HT1080 (cell line): ENCODE results near the gene SMTNL2. TPM values are rescaled to one million over a fixed set of nuclear protein-coding genes. Genes with fewer than 3 reads are reported as not detected.
"Not testable (repeated sequence)": the region's sequence is repeated elsewhere in the genome, so short reads cannot be mapped to it uniquely, and the experiment has no call there.

Source experiments
- DNase-seq: peaks from one replicate; pipeline ENCODE4 v3.0.0-alpha.2; 2015; ENCODE audit warnings: low read depth
- total RNA-seq: library from RNA; depleted of rRNA; stranded (reverse); fragments of >200 nt; shearing (Covaris generic); gene quantifications from 2 replicates; pipeline ENCODE4 v1.2.3, GENCODE V29; 2014

SMTNL2 gene
- total RNA-seq, 1 experiment from 2014 or later: not detected

GRCh38 chr17:4559139-4559791, 25.1 kb upstream of the SMTNL2 start:
- DNase-seq: no peak

- DNase-seq: no peak
Measured at GRCh38 chr17:4559966-4560365, 24.4 kb upstream of the SMTNL2 start.

GRCh38 chr17:4560421-4560820, 23.9 kb upstream of the SMTNL2 start, which contains the start of gene GGT6:
TSS of gene GGT6 (minus strand) at chr17:4560577. CDS start at chr17:4560521, 56 bp downstream.
- no peak for DNase-seq

GRCh38 chr17:4560837-4561256, 23.5 kb upstream of the SMTNL2 start:
- no peak for DNase-seq

GRCh38 chr17:4562015-4562969, 22.0 kb upstream of the SMTNL2 start:
- no peak for DNase-seq

GRCh38 chr17:4565209-4566141, 18.9 kb upstream of the SMTNL2 start:
- DNase-seq: peak; percentile 52

- DNase-seq: peak; percentile 36
Measured at GRCh38 chr17:4566785-4567184, 17.5 kb upstream of the SMTNL2 start.

- no peak for DNase-seq
Measured at GRCh38 chr17:4569591-4569990, 14.7 kb upstream of the SMTNL2 start.

- no peak for DNase-seq
Measured at GRCh38 chr17:4572131-4572530, 12.2 kb upstream of the SMTNL2 start.

GRCh38 chr17:4573115-4573514, 11.2 kb upstream of the SMTNL2 start:
- no peak for DNase-seq

GRCh38 chr17:4573669-4574068, 10.7 kb upstream of the SMTNL2 start:
- DNase-seq: no peak

GRCh38 chr17:4574448-4575045, 9.8 kb upstream of the SMTNL2 start:
- DNase-seq: no peak

- no peak for DNase-seq
Measured at GRCh38 chr17:4576161-4576558, 8.2 kb upstream of the SMTNL2 start.

GRCh38 chr17:4576729-4577322, 7.5 kb upstream of the SMTNL2 start:
- no peak for DNase-seq

- DNase-seq: no peak
Measured at GRCh38 chr17:4577386-4577993, 6.8 kb upstream of the SMTNL2 start.

GRCh38 chr17:4578349-4578748, 6.0 kb upstream of the SMTNL2 start:
- DNase-seq: not testable (repeated sequence)

GRCh38 chr17:4579678-4580077, 4.7 kb upstream of the SMTNL2 start:
- DNase-seq: no peak

GRCh38 chr17:4580291-4580690, 4.0 kb upstream of the SMTNL2 start:
- DNase-seq: no peak

GRCh38 chr17:4582101-4582501, 2.2 kb upstream of the SMTNL2 start:
- DNase-seq: no peak

- DNase-seq: no peak
Measured at GRCh38 chr17:4582691-4583090, 1.6 kb upstream of the SMTNL2 start.
